Ishikawa (cell line): ENCODE measurements around the gene ZNF25.

Experiments used
- CEBPB ChIP-seq: IDR thresholded peaks from 2 replicates; pipeline ENCODE4 v1.6.1; 2012
- CREB1 ChIP-seq: IDR thresholded peaks from 2 replicates; pipeline ENCODE4 v1.6.1; 2012; ENCODE audit warnings: low read depth
- EGR1 ChIP-seq: IDR thresholded peaks from 2 replicates; pipeline ENCODE4 v1.6.1; 2012
- EP300 ChIP-seq: IDR thresholded peaks from 2 replicates; pipeline ENCODE4 v1.6.1; 2012; ENCODE audit warnings: borderline replicate concordance
- FOXM1 ChIP-seq: IDR thresholded peaks from 2 replicates; pipeline ENCODE4 v1.6.1; 2012; ENCODE audit warnings: low read depth, borderline replicate concordance
- NFIC ChIP-seq: IDR thresholded peaks from 2 replicates; pipeline ENCODE4 v1.6.1; 2012
- RAD21 ChIP-seq: IDR thresholded peaks from 2 replicates; pipeline ENCODE4 v1.6.1; 2012; ENCODE audit warnings: low read depth
- REST ChIP-seq: IDR thresholded peaks from 2 replicates; pipeline ENCODE4 v1.6.1; 2012; ENCODE audit warnings: low read depth, mild to moderate bottlenecking
- TAF1 ChIP-seq: IDR thresholded peaks from 2 replicates; pipeline ENCODE4 v1.6.1; 2012; ENCODE audit warnings: low read depth, mild to moderate bottlenecking
- TCF12 ChIP-seq: IDR thresholded peaks from 2 replicates; pipeline ENCODE4 v1.6.1; 2012; ENCODE audit warnings: low read depth
- TEAD4 ChIP-seq: IDR thresholded peaks from 2 replicates; pipeline ENCODE4 v1.6.1; 2012
- YY1 ChIP-seq: IDR thresholded peaks from 2 replicates; pipeline ENCODE4 v1.6.1; 2012; ENCODE audit warnings: low read depth
- ZBTB7A ChIP-seq: IDR thresholded peaks from 2 replicates; pipeline ENCODE4 v1.6.1; 2012; ENCODE audit warnings: low read depth
- TF ChIP-seq, protein P1 (sequence below): IDR thresholded peaks from 2 replicates; pipeline ENCODE4 v1.6.1; 2012
- TF ChIP-seq, protein P2 (sequence below): IDR thresholded peaks from 2 replicates; pipeline ENCODE4 v1.6.1; 2012

ZNF25 gene

DNA sequence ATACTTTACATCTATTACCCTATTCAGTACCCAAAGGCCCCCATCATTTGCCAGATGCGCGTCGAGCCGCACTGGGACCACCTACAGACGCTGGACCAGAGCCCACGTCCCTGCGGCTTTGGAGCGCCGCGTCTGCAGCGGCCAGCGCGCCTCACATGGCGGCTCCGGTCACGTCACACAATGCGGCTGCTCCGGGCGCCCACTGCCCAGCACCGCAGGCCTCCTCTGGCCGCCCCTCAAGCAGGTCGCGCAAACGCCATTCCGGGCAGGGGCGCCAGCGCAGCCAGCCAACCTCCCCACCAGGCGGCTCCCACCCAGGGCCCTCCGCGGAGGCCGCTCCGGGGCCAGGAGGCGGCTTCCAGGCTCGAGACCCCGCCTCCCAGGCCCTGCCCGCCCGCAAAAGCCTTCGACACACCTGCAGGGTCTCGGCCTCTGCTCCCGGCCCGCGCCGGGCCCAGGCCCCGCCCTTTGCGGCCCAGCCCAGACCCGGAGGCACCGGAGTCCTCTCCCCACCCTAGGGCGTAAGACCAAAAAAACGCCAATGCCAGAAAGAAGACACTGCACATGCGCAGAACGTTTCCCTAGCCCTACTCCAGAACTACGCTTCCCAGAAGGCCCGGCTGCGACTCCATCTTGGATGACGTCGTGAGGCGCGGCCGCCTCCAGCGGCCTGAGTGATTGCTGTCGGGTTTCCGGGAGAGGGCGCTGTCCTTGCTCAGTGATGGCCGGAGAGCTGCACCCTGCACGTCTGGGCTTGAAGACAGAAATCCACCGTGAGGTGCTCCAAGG lies at the start of gene ZNF25:
Gene ZNF25, minus strand, starts transcription at position 557 of the 789 bp plus-strand sequence. CDS start 4,925 bp downstream, outside the sequence.
- no peak for TF ChIP-seq TCF12
- no peak for TF ChIP-seq TEAD4
- TF ChIP-seq, protein P1, sequence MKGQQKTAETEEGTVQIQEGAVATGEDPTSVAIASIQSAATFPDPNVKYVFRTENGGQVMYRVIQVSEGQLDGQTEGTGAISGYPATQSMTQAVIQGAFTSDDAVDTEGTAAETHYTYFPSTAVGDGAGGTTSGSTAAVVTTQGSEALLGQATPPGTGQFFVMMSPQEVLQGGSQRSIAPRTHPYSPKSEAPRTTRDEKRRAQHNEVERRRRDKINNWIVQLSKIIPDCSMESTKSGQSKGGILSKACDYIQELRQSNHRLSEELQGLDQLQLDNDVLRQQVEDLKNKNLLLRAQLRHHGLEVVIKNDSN: no peak
- no peak for TF ChIP-seq CEBPB
- TF ChIP-seq, protein P2, sequence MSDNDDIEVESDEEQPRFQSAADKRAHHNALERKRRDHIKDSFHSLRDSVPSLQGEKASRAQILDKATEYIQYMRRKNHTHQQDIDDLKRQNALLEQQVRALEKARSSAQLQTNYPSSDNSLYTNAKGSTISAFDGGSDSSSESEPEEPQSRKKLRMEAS: peak; percentile 57
- peak; percentile 98 for TF ChIP-seq YY1
- no peak for TF ChIP-seq EGR1
- no peak for TF ChIP-seq EP300
- no peak for TF ChIP-seq REST
- peak; percentile 56 for TF ChIP-seq TAF1
- peak; percentile 56; the same call in 1 of the 2 replicates for TF ChIP-seq RAD21
- no peak for TF ChIP-seq FOXM1
- no peak; the same call in none of the 2 replicates for TF ChIP-seq ZBTB7A
- TF ChIP-seq CREB1: peak; percentile 84
- no peak for TF ChIP-seq NFIC

GRCh38 chr10:38025283-38025682 lies 48.8 kb upstream of the ZNF25 start:
- no peak for TF ChIP-seq RAD21
- TF ChIP-seq CEBPB: no peak
- no peak for TF ChIP-seq TEAD4
- TF ChIP-seq, protein P1: no peak

- TF ChIP-seq ZBTB7A: no peak
Measured at GRCh38 chr10:38016354-38016753, 39.9 kb upstream of the ZNF25 start.

DNA sequence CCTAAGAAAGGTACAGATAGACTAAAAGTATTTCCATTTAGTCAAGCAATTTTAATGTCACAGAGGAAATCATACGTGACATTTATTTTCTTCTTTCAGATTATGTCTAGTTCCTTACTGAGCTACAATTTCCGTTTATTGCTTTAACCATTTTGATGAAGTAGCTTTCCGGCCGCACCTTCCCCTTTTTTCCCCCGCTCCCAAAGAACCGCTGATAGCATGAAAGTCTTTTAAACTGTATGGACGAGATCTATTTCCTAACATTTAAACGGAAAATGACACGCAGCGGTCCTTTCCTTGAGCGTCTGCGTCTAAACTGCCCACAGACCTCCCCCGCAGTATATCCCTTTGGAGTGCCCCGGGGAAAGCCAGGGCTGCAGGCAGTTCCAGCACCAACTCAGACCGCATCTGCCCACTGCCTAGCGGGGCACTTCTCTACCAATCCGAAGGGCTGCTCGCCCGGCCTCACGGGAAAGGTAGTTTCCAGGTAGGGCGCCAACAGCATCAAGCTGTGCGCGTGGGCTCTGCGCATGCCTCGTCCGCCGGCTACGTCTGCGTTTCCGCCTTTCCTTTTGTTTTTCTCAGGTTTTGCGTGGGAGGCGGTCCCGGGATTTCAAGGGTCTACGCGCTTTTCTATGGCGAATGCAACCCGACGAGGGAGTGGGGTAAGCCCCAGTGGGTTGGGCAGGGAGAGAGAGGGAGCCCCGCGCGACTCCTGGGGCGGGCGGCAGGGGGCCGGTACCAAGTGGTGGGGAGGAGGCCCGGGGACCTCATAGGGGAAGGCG lies 33.9 kb upstream of the ZNF25 start, which contains the start of gene ZNF33A:
Gene ZNF33A, plus strand, starts transcription at position 557 of the 785 bp plus-strand sequence. CDS start 1,667 bp downstream, outside the sequence.
- no peak; the same call in none of the 2 replicates for TF ChIP-seq TAF1
- peak; percentile 8; the same call in 1 of the 2 replicates for TF ChIP-seq TCF12
- peak; percentile 89 for TF ChIP-seq EGR1

DNA sequence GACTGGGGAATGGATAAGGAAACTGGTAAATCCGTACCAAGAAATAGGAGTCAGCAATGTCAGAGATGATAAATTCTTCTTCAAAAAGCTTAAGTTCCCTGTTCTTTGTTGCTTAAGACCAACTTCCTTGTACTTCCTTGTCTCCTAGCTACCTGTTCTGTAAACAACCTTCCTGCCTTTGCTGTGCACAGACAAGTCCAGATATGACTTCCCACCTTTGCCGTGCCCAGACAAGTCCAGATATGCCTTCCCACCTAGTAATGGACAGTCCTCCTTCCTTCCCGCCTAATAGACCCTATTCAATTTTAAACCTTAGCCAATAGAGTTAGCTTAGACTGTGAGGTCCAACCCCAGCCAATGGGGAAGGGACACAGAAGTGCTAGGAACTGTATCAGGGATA lies 31.5 kb upstream of the ZNF25 start:
- TF ChIP-seq TCF12: no peak
- no peak for TF ChIP-seq TEAD4
- no peak for TF ChIP-seq CEBPB
- TF ChIP-seq RAD21: no peak
- TF ChIP-seq, protein P2: no peak
- TF ChIP-seq NFIC: no peak
- no peak for TF ChIP-seq REST
- TF ChIP-seq, protein P1: no peak
- no peak for TF ChIP-seq YY1
- no peak for TF ChIP-seq TAF1
- TF ChIP-seq FOXM1: no peak
- no peak for TF ChIP-seq EP300
